A673 (cell line): Measurements from ENCODE around the gene GLYATL1. TPM values are rescaled to one million over a fixed set of nuclear protein-coding genes. Genes with fewer than 3 reads are reported as not detected.

Experiments
- BruUV-seq: library from RNA; stranded (reverse); fragments of 400-500 nt; replicated peaks from 2 replicates; lab custom pipeline; 2021; lab: Mats Ljungman, UMichigan
- CTCF ChIA-PET: fragments of 300-600 bp; sonication (Branson Sonifier 250); formaldehyde crosslinking; loops from one replicate; lab custom pipeline; 2022; ENCODE audit warnings: antibody characterized with exemption; lab: Charles Lee
- POLR2A ChIA-PET: fragments of 300-600 bp; sonication (Branson Sonifier 250); formaldehyde crosslinking; loops from one replicate; lab custom pipeline; 2022; ENCODE audit warnings: antibody characterized with exemption; ENCODE audit not compliant: low non-redundant PET; lab: Charles Lee
- DNase-seq: peaks from one replicate; pipeline ENCODE4 v3.0.0-alpha.2; 2015; ENCODE audit warnings: low spot score
- H3K27ac ChIP-seq: fragments of 200-600 bp; sonication (generic); 2 replicates; pipeline ENCODE4 v1.5.1; 2016; ENCODE audit warnings: mixed run types, low read depth, mild to moderate bottlenecking, mixed read lengths, antibody characterized with exemption, low read length; ENCODE audit not compliant: poor library complexity, severe bottlenecking
- H3K27me3 ChIP-seq: fragments of 200-600 bp; sonication (generic); replicated peaks from 2 replicates; pipeline ENCODE4 v1.6.1; 2017; ENCODE audit warnings: mixed run types, low read depth, mild to moderate bottlenecking, mixed read lengths, antibody characterized with exemption, low read length; ENCODE audit not compliant: insufficient read depth, poor library complexity
- H3K36me3 ChIP-seq: fragments of 200-600 bp; sonication (generic); 2 replicates; pipeline ENCODE4 v1.6.1; 2016; ENCODE audit warnings: mixed run types, mild to moderate bottlenecking, mixed read lengths, antibody characterized with exemption, low read length; ENCODE audit not compliant: insufficient read depth, poor library complexity, severe bottlenecking
- H3K4me1 ChIP-seq: fragments of 200-600 bp; sonication (generic); 2 replicates; pipeline ENCODE4 v1.6.1; 2017; ENCODE audit warnings: mixed run types, mild to moderate bottlenecking, mixed read lengths, antibody characterized with exemption, low read length; ENCODE audit not compliant: insufficient read depth, poor library complexity, severe bottlenecking
- H3K4me3 ChIP-seq: fragments of 200-600 bp; sonication (generic); 2 replicates; pipeline ENCODE4 v1.5.1; 2016; ENCODE audit warnings: low read depth, mixed run types, mild to moderate bottlenecking, mixed read lengths, low read length; ENCODE audit not compliant: poor library complexity, severe bottlenecking
- H3K9me3 ChIP-seq: fragments of 200-600 bp; sonication (generic); 2 replicates; pipeline ENCODE4 v1.6.1; 2016; ENCODE audit warnings: mixed run types, low read depth, mild to moderate bottlenecking, mixed read lengths, antibody characterized with exemption, low read length; ENCODE audit not compliant: poor library complexity, severe bottlenecking
- CTCF ChIP-seq: fragments of 300-800, 200-600 bp; sonication (generic); conservative IDR thresholded peaks from 2 replicates; pipeline ENCODE4 v1.5.1; 2017; ENCODE audit warnings: low read depth, mild to moderate bottlenecking, antibody characterized with exemption, low read length, moderate library complexity, mixed read lengths
- EZH2 ChIP-seq: fragments of 200-600 bp; sonication (generic); IDR thresholded peaks from 2 replicates; pipeline ENCODE4 v1.6.1; 2017; ENCODE audit warnings: borderline replicate concordance, low read depth, mild to moderate bottlenecking, mixed read lengths, antibody characterized with exemption, low read length; ENCODE audit not compliant: poor library complexity, severe bottlenecking
- intact Hi-C: fragments of 100-400 bp; cut with micrococcal nuclease; formaldehyde crosslinking; loops from one replicate; pipeline ENCODE4 v1.10.0; 2022; ENCODE audit not compliant: unreplicated experiment
- total RNA-seq: library from RNA; stranded (reverse); gene quantifications from 2 replicates; pipeline ENCODE4 v1.2.3, GENCODE V29; 2021

Gene GLYATL1
- total RNA-seq, 1 experiment from 2014 or later: 0.17 TPM

GRCh38 chr11:58930926-58931325 is 8.4 kb upstream of the GLYATL1 start:
- no TSS peak for BruUV-seq
- DNase-seq: no peak
- Histone ChIP-seq H3K9me3 (no peaks in the 10 kb centered on the region), H3K36me3 (no peaks in the 10 kb centered on the region), H3K27me3 (no peaks in the 10 kb centered on the region), H3K4me3 (no peak overlapping the region), H3K4me1 (no peaks in the 10 kb centered on the region), H3K27ac (no peak overlapping the region)
- TF ChIP-seq CTCF (no peak), EZH2 (no peak)
- POLR2A ChIA-PET: no interaction called here
- CTCF ChIA-PET: no interaction called here
- intact Hi-C loops: no loop called here

- ChIA-PET POLR2A (no interaction called here), CTCF (no interaction called here)
- no peaks in the 10 kb centered on the region for H3K9me3 ChIP-seq
- no peaks in the 10 kb centered on the region for H3K36me3 ChIP-seq
- no TSS peak for BruUV-seq
- no peak for DNase-seq
- intact Hi-C loops: no loop called here
- TF ChIP-seq CTCF (no peak), EZH2 (no peak)
- H3K27me3 ChIP-seq: peaks cover 4% of the 10 kb centered on the region
- H3K27ac ChIP-seq: no peak overlapping the region
- no peaks in the 10 kb centered on the region for H3K4me1 ChIP-seq
- H3K4me3 ChIP-seq: no peak overlapping the region
These were observed 5.6 kb upstream of the GLYATL1 start for GRCh38 chr11:58933661-58934060.

GRCh38 chr11:58934945-58935513 is 4.3 kb upstream of the GLYATL1 start:
- CTCF ChIA-PET: no interaction called here
- intact Hi-C loops: no loop called here

More at GRCh38 chr11:58934945-58935513, 4.3 kb upstream of the GLYATL1 start:
- Histone ChIP-seq H3K4me1 (no peaks in the 10 kb centered on the region), H3K27me3 (peaks cover 4% of the 10 kb centered on the region), H3K9me3 (no peaks in the 10 kb centered on the region), H3K36me3 (no peaks in the 10 kb centered on the region), H3K4me3 (no peak overlapping the region), H3K27ac (no peak overlapping the region)
- POLR2A ChIA-PET: no interaction called here
- DNase-seq: no peak
- no TSS peak for BruUV-seq
- TF ChIP-seq EZH2 (no peak), CTCF (no peak)
